HG02759 (cell line): Measurements from ENCODE around the gene SLCO2B1.

Experiments
- ATAC-seq: cut with Tn5 transposase; IDR thresholded peaks from one replicate; pipeline ENCODE4 v1.9.1; 2021; ENCODE audit warnings: mild to moderate bottlenecking, moderate library complexity; ENCODE audit not compliant: unreplicated experiment

The SLCO2B1 gene

GRCh38 chr11:75214411-75214821 lies 63.5 kb downstream of the SLCO2B1 start:
- ATAC-seq, result no peak

- no peak for ATAC-seq
Measured at GRCh38 chr11:75214843-75215242, 63.9 kb downstream of the SLCO2B1 start.

- no peak for ATAC-seq
Measured at GRCh38 chr11:75219869-75220268, 69.0 kb downstream of the SLCO2B1 start.

DNA sequence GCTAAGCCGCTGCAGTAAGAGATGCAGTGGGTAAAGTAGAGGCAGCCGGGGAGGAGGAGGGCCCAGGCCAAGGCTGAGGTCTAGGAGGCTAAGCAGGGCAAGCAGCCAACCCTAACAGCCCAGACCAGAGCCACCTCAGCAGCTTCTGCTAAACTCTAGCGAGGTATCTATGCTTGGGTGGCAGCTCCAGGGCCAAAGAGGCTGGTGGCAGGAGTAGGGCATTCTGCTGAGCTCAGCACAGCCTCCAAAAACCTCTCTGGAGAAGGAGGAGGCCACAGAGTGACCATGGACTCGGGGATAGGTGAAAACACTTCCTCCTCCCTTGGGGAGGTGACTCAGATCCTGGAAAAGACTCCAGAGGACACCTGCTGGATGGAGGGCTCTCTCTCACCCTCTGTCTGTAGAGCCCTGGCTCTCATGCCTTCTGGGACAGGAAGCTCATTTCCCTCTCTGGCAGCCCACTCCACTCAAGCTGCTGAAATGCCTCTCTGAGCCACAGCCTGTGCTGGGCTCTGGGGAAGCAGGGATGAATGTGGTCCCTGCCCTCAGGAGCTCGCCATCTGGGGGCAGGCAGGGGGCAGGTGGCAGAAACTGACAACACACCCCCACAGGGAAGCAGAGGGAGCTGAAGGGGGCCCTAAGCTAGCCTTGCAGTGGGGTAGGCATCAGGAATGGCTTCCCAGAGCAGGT lies 73.2 kb downstream of the SLCO2B1 start:
- ATAC-seq, result no peak

- ATAC-seq, result no peak
Measured at GRCh38 chr11:75225794-75226193, 74.9 kb downstream of the SLCO2B1 start.

DNA sequence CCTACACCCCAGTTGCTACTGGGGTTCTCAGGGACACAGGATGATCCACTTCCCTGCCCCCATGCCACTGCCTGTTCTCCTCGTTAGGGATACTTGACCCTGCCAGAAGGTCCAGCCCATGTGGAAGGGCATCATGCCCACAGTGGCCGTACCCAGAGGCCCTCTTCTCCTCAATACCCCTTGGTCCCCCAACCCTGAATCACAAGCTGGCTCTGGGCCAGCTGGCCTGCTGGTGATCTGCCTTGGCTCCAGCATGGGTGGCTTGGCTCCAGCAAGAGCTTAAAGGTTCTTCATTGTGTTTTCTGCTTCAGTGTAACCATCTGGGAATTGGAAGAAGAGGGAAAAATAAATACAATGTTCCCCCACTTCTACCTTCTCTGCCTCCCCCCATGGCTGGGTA lies 78.6 kb downstream of the SLCO2B1 start:
- no peak for ATAC-seq

DNA sequence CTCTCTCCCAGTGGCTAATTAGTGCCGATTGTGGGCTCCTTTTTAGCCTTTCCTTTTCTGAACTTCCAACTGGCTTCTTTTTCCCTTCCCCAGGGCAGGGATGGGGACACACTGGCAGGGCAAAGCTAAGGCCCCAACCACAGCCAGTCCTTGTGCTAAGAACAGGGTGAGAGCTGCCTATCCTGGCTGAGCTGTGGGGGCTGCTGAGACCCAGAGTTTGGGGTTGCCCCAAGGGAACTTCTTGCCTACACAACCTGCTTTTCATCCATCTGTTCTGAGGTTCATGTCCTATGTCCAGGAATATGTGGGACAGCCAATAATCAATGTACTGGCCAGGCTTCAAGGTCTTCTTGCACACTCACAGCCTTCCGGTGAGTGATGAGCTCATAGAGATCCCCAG lies 79.7 kb downstream of the SLCO2B1 start:
- ATAC-seq, result no peak

GRCh38 chr11:75233754-75234172 lies 82.9 kb downstream of the SLCO2B1 start:
- no peak for ATAC-seq

- ATAC-seq, result no peak
Measured at GRCh38 chr11:75236062-75236461, 85.2 kb downstream of the SLCO2B1 start.

DNA sequence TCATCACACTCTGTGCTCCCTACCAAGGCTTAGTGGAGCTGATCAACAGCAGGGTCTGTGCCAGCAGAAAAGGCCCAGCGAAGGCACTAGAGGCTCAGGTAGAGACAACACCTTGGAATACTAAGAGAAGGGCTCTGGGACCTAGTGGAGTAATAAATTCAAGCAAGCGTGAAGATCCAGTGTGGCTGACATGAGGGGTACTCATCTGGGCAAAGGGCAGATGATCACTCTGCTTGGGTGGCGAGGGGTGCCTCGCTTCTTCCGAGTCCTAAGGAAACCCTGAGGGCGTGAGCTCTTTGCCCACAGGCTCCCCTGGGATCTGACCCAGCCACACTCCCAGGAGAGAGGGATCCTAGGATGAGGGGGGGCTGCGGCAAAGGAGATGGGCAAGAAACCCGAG lies 86.1 kb downstream of the SLCO2B1 start:
- no peak for ATAC-seq

DNA sequence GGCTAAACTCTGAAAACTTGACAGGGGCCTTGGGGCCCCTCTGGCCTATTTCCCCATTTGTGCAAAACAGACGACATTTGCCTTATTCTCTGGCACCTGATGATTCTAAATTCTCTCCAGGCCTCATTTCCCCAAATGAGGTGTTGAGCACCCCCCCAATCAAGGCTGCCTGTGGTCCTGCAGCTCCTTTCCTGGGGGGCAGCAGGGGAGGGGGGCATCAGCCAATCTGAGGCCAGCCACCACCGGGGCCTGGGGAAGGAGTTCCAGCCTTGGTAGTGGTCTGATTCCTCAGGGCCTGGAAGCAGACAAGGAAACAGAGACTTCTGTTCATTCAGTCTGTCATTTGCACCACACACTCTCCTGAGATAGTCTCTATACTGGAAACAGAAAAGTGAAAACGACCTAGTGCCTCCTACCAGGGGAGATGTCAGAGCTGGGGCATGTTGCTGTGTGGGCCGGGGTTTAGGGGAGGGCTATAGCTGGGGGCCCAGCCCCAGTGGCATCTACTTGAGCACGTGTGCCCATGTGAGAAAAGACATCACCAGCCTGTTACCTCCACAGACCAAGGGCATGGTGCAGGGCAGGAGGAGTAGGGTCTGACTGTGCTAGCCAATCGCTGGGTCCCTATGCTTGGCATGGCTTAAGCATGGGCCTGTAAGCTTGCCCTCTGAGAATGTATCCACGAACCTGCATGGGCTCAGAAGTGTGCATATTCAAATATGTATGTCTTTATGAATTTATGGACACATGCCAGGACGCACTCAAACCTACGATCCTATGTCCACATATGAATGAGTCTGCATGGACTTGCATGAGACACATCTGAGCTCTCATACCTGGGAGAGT lies 87.9 kb downstream of the SLCO2B1 start:
- no peak for ATAC-seq

DNA sequence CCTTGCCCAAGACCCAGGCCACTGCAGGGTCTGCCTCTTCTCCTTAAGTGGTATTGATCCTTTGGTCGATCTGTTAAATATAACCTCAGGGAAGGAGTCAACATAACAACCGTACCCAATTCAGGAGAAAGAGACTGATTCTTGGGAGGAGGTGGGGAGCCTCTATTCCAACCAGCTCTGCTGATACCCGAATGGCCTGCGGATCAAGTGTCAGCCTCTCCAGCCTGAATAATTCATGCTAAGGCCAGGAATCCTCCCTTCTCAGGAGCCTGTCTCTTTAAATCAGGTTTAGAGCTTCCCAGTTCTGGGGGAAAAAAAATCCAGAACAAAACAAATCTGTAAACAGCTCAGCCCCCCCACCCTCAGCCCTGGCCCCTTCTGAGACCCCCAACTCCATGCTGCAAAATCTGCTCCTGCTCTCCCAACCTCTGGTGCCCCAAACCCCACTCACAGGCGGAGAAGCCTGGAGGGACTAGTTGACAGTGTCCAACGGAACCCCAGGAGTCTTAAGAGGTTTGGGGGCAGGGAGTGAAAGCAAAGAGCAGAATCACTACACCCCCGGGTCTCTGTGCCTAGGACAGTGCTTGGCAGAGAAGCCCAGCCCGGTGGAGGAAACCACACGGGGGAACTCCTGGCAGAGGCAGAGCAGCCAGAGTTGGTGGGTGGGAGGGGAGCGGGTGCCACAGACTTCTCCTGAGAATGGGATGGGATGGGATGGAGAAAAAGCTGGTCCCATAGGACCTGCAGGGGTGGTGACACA lies 88.8 kb downstream of the SLCO2B1 start:
- no peak for ATAC-seq

GRCh38 chr11:75240311-75241035 lies 89.6 kb downstream of the SLCO2B1 start, which contains the start of gene TPBGL:
Gene TPBGL (plus strand): TSS chr11:75240774. CDS start chr11:75241050, 276 bp downstream.
- no peak for ATAC-seq

- peak; percentile 95 for ATAC-seq
Measured at GRCh38 chr11:75241036-75241905, 90.4 kb downstream of the SLCO2B1 start.

- ATAC-seq, result peak; percentile 23
Measured at GRCh38 chr11:75241906-75242644, 91.2 kb downstream of the SLCO2B1 start.

DNA sequence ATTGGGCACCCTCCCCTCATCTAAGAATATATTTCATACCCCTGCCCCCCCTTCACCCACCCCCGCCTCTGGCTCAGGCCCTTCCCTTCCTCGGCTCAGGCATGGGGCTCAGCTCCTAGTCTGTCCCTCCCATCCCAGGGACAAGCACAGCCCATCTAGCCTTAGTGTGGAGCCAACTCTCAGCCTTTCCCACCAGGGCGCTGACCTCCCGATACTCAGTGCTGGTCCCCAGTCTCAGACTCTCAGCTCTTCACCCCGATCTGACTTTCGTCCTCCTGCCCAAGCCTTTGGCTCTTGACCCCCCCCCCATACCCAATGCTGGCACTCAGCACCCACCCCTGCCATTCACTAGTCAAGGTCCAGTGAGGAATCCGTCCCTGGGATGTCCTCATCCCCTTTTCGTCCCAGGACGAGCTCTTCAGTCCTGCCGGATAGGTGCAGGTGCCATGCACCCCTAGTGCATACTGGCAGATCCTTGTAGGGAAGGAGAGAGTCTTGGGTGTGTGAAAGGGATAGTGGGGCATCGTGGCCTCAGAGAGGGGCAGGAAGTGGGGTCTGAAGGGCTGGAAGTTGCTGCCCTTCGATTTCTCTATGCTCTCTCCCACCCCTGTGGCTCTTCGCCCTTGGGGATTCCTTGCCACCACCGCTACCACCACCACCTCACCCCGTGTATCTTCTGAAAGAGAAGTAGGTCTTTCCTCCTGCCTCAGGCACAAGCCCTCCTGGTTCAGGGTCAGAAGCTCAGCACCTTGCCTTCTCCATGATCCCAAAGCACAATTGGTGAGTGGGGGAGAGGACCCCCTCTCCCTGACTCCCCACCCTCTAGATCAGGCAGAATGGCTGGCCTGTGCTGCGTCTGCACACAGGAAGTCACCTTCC lies 92.1 kb downstream of the SLCO2B1 start:
- no peak for ATAC-seq

- ATAC-seq, result no peak
Measured at GRCh38 chr11:75244052-75244814, 93.3 kb downstream of the SLCO2B1 start.
